IPS DF 6.9 (cell line): ENCODE results near the gene COA4.
"Not testable (repeated sequence)": the region's sequence is repeated elsewhere in the genome, so short reads cannot be mapped to it uniquely, and the experiment has no call there.

Experiments
- DNase-seq: peaks from one replicate; pipeline ENCODE4 v3.0.0-alpha.2; 2013; ENCODE audit warnings: low read depth, low spot score
- H3K27ac ChIP-seq: one replicate; pipeline ENCODE4 v1.5.1; 2013; ENCODE audit warnings: low read length, control low read depth
- H3K27me3 ChIP-seq: 2 replicates; pipeline ENCODE4 v1.6.1; 2013; ENCODE audit warnings: mild to moderate bottlenecking, low read length; ENCODE audit not compliant: control insufficient read depth, insufficient read depth
- H3K36me3 ChIP-seq: 2 replicates; pipeline ENCODE4 v1.6.1; 2013; ENCODE audit warnings: low read length; ENCODE audit not compliant: control insufficient read depth, insufficient read depth
- H3K4me1 ChIP-seq: 2 replicates; pipeline ENCODE4 v1.6.1; 2013; ENCODE audit warnings: low read length; ENCODE audit not compliant: control insufficient read depth, insufficient read depth
- H3K4me3 ChIP-seq: 2 replicates; pipeline ENCODE4 v1.5.1; 2013; ENCODE audit warnings: mild to moderate bottlenecking, low read length
- H3K9me3 ChIP-seq: 2 replicates; pipeline ENCODE4 v1.6.1; 2013; ENCODE audit warnings: low read length, inconsistent platforms; ENCODE audit not compliant: control insufficient read depth, insufficient read depth
- WGBS: extraction: QIAGEN DNeasy Blood & Tissue Kit; methylation state at CpG from one replicate; pipeline ENCODE4 v1.1.7; 2013; ENCODE audit warnings: mixed read lengths, missing lambda C conversion rate; ENCODE audit not compliant: insufficient read length, insufficient coverage; 5-methylcytosine and 5-hydroxymethylcytosine counted together

Gene COA4

GRCh38 chr11:73889536-73889935 lies 12.9 kb upstream of the COA4 start:
- Histone ChIP-seq H3K4me1 (no peaks in the 10 kb centered on the region), H3K27ac (no peak overlapping the region), H3K4me3 (no peak overlapping the region), H3K36me3 (peaks cover 2% of the 10 kb centered on the region; the same call in 1 of the 2 replicates), H3K27me3 (no peaks in the 10 kb centered on the region), H3K9me3 (no peaks in the 10 kb centered on the region)
- no peak for DNase-seq
- no CpG with 5 or more reads among the region's 1 CpG for WGBS

GRCh38 chr11:73889019-73889418 lies 12.4 kb upstream of the COA4 start:
- DNase-seq: no peak
- no peaks in the 10 kb centered on the region for H3K9me3 ChIP-seq
- H3K27ac ChIP-seq: no peak overlapping the region
- no CpG with 5 or more reads among the region's 1 CpG for WGBS
- peaks cover 2% of the 10 kb centered on the region; the same call in 1 of the 2 replicates for H3K36me3 ChIP-seq
- no peak overlapping the region for H3K4me3 ChIP-seq
- H3K27me3 ChIP-seq: no peaks in the 10 kb centered on the region
- H3K4me1 ChIP-seq: no peaks in the 10 kb centered on the region

GRCh38 chr11:73888244-73888643 lies 11.6 kb upstream of the COA4 start:
- no peak for DNase-seq
- WGBS: no CpG with 5 or more reads among the region's 3 CpGs
- H3K4me1 ChIP-seq: no peaks in the 10 kb centered on the region
- H3K4me3 ChIP-seq: no peak overlapping the region
- no peaks in the 10 kb centered on the region for H3K27me3 ChIP-seq
- H3K36me3 ChIP-seq: peaks cover 2% of the 10 kb centered on the region; the same call in 1 of the 2 replicates
- no peaks in the 10 kb centered on the region for H3K9me3 ChIP-seq
- no peak overlapping the region for H3K27ac ChIP-seq

GRCh38 chr11:73883856-73884255 lies 7.2 kb upstream of the COA4 start:
- H3K4me3 ChIP-seq: no peak overlapping the region
- no CpG with 5 or more reads among the region's 2 CpGs for WGBS

GRCh38 chr11:73880449-73880848 lies 3.8 kb upstream of the COA4 start:
- H3K4me1 ChIP-seq, H3K9me3 ChIP-seq, H3K27ac ChIP-seq, H3K4me3 ChIP-seq, H3K36me3 ChIP-seq, H3K27me3 ChIP-seq: not testable (repeated sequence)
- WGBS: no CpG with 5 or more reads among the region's 10 CpGs
- peak; percentile 29 for DNase-seq

More at GRCh38 chr11:73883856-73884255, 7.2 kb upstream of the COA4 start:
- no peaks in the 10 kb centered on the region for H3K27me3 ChIP-seq
- no peak overlapping the region for H3K27ac ChIP-seq
- H3K9me3 ChIP-seq: no peaks in the 10 kb centered on the region
- H3K36me3 ChIP-seq: peaks cover under 1% of the 10 kb centered on the region; the same call in 1 of the 2 replicates
- no peaks in the 10 kb centered on the region for H3K4me1 ChIP-seq
- DNase-seq: no peak

GRCh38 chr11:73878771-73879170 lies 2.1 kb upstream of the COA4 start:
- Histone ChIP-seq H3K4me1 (peaks cover 3% of the 10 kb centered on the region; the same call in 1 of the 2 replicates), H3K27me3 (no peaks in the 10 kb centered on the region), H3K9me3 (no peaks in the 10 kb centered on the region), H3K4me3 (no peak overlapping the region), H3K27ac (no peak overlapping the region), H3K36me3 (no peaks in the 10 kb centered on the region; the same call in 1 of the 2 replicates)
- no CpG with 5 or more reads among the region's 1 CpG for WGBS
- DNase-seq: no peak

- DNase-seq: no peak
- Histone ChIP-seq H3K9me3 (no peaks in the 10 kb centered on the region), H3K4me1 (peaks cover 3% of the 10 kb centered on the region; the same call in 1 of the 2 replicates), H3K36me3 (peaks cover 5% of the 10 kb centered on the region; the same call in 1 of the 2 replicates), H3K4me3 (peak overlapping the region; percentile 67; the same call in 1 of the 2 replicates), H3K27ac (no peak overlapping the region), H3K27me3 (no peaks in the 10 kb centered on the region)
- WGBS: no CpG with 5 or more reads among the region's 8 CpGs
These were observed 806 bp downstream of the COA4 start for GRCh38 chr11:73875840-73876239.

- Histone ChIP-seq H3K4me3 (peak overlapping the region; percentile 45; the same call in 1 of the 2 replicates), H3K27ac (no peak overlapping the region), H3K9me3 (no peaks in the 10 kb centered on the region), H3K36me3 (peaks cover 5% of the 10 kb centered on the region; the same call in 1 of the 2 replicates), H3K27me3 (no peaks in the 10 kb centered on the region), H3K4me1 (peaks cover 3% of the 10 kb centered on the region; the same call in 1 of the 2 replicates)
- DNase-seq: no peak
- no CpG with 5 or more reads among the region's 1 CpG for WGBS
These were observed 1.3 kb downstream of the COA4 start for GRCh38 chr11:73875380-73875779.

- no CpG with 5 or more reads among the region's 9 CpGs for WGBS
- DNase-seq: no peak
- Histone ChIP-seq H3K27me3 (no peaks in the 10 kb centered on the region), H3K4me3 (no peak overlapping the region), H3K36me3 (peaks cover 5% of the 10 kb centered on the region; the same call in 1 of the 2 replicates), H3K4me1 (peaks cover 3% of the 10 kb centered on the region; the same call in 1 of the 2 replicates), H3K27ac (no peak overlapping the region), H3K9me3 (no peaks in the 10 kb centered on the region)
These were observed 3.8 kb downstream of the COA4 start for GRCh38 chr11:73872749-73873357.

GRCh38 chr11:73870261-73870660 lies 6.4 kb downstream of the COA4 start:
- no peak overlapping the region for H3K4me3 ChIP-seq
- H3K4me1 ChIP-seq: peaks cover under 1% of the 10 kb centered on the region; the same call in 1 of the 2 replicates
- WGBS: no CpG with 5 or more reads among the region's 3 CpGs

More at GRCh38 chr11:73870261-73870660, 6.4 kb downstream of the COA4 start:
- Histone ChIP-seq H3K27me3 (no peaks in the 10 kb centered on the region), H3K27ac (no peak overlapping the region), H3K9me3 (no peaks in the 10 kb centered on the region), H3K36me3 (peaks cover 5% of the 10 kb centered on the region; the same call in 1 of the 2 replicates)
- no peak for DNase-seq
